H9 (cell line): ENCODE results near the gene AR. TPM values are rescaled to one million over a fixed set of nuclear protein-coding genes. Genes with fewer than 3 reads are reported as not detected.

Source experiments
- DNase-seq: peaks from one replicate; pipeline ENCODE4 v3.0.0-alpha.2; 2017
- H2AFZ ChIP-seq: one replicate; pipeline ENCODE4 v1.6.1; 2013; ENCODE audit warnings: mild to moderate bottlenecking, low read length, control low read depth, moderate library complexity
- H2AK5ac ChIP-seq: 2 replicates; pipeline ENCODE4 v1.6.1; 2013; ENCODE audit warnings: low read length, control low read depth, mixed read lengths; ENCODE audit not compliant: insufficient read length
- H2BK120ac ChIP-seq: one replicate; pipeline ENCODE4 v1.6.1; 2013; ENCODE audit warnings: low read depth, mild to moderate bottlenecking, low read length, control low read depth, inconsistent platforms; ENCODE audit not compliant: poor library complexity, severe bottlenecking
- H2BK12ac ChIP-seq: 2 replicates; pipeline ENCODE4 v1.6.1; 2013; ENCODE audit warnings: low read length, control low read depth, mixed read lengths, low read depth; ENCODE audit not compliant: insufficient read length
- H2BK15ac ChIP-seq: 2 replicates; pipeline ENCODE4 v1.6.1; 2013; ENCODE audit warnings: low read depth, low read length, control low read depth
- H2BK20ac ChIP-seq: one replicate; pipeline ENCODE4 v1.6.1; 2013; ENCODE audit warnings: low read depth, mild to moderate bottlenecking, low read length, control low read depth, inconsistent platforms; ENCODE audit not compliant: poor library complexity, severe bottlenecking
- H2BK5ac ChIP-seq: 2 replicates; pipeline ENCODE4 v1.6.1; 2013; ENCODE audit warnings: low read length, control low read depth, mixed read lengths; ENCODE audit not compliant: insufficient read length
- H3K14ac ChIP-seq: 2 replicates; pipeline ENCODE4 v1.6.1; 2013; ENCODE audit warnings: low read length, control low read depth; ENCODE audit not compliant: insufficient read depth
- H3K18ac ChIP-seq: 2 replicates; pipeline ENCODE4 v1.6.1; 2013; ENCODE audit warnings: low read depth, mild to moderate bottlenecking, mixed read lengths, low read length, control low read depth; ENCODE audit not compliant: insufficient read length
- H3K23ac ChIP-seq: 2 replicates; pipeline ENCODE4 v1.6.1; 2013; ENCODE audit warnings: low read length, control low read depth, mixed read lengths, low read depth; ENCODE audit not compliant: insufficient read length
- H3K23me2 ChIP-seq: 2 replicates; pipeline ENCODE4 v1.6.1; 2013; ENCODE audit warnings: low read depth, mild to moderate bottlenecking, mixed read lengths, low read length, control low read depth; ENCODE audit not compliant: insufficient read length, poor library complexity, severe bottlenecking
- H3K27ac ChIP-seq: 2 replicates; pipeline ENCODE4 v1.5.1; 2013; ENCODE audit warnings: low read length, control low read depth, mixed read lengths, low read depth; ENCODE audit not compliant: insufficient read length
- H3K27me3 ChIP-seq: 2 replicates; pipeline ENCODE4 v1.6.1; 2013; ENCODE audit warnings: low read length, control low read depth, inconsistent platforms; ENCODE audit not compliant: insufficient read depth
- H3K4ac ChIP-seq: 2 replicates; pipeline ENCODE4 v1.6.1; 2013; ENCODE audit warnings: low read depth, mild to moderate bottlenecking, control low read depth, inconsistent platforms, low read length, moderate library complexity
- H3K4me1 ChIP-seq: 2 replicates; pipeline ENCODE4 v1.6.1; 2013; ENCODE audit warnings: low read length, control low read depth, inconsistent platforms; ENCODE audit not compliant: insufficient read depth
- H3K4me2 ChIP-seq: 2 replicates; pipeline ENCODE4 v1.6.1; 2013; ENCODE audit warnings: low read length, control low read depth, mixed read lengths; ENCODE audit not compliant: insufficient read length, insufficient read depth
- H3K56ac ChIP-seq: 2 replicates; pipeline ENCODE4 v1.6.1; 2013; ENCODE audit warnings: low read depth, mild to moderate bottlenecking, mixed read lengths, low read length, control low read depth; ENCODE audit not compliant: insufficient read length
- H3K79me1 ChIP-seq: 2 replicates; pipeline ENCODE4 v1.6.1; 2013; ENCODE audit warnings: low read depth, mild to moderate bottlenecking, moderate library complexity, low read length, control low read depth, inconsistent platforms; ENCODE audit not compliant: insufficient read depth, poor library complexity, severe bottlenecking
- H3K79me2 ChIP-seq: 2 replicates; pipeline ENCODE4 v1.6.1; 2013; ENCODE audit warnings: low read length, control low read depth, inconsistent platforms; ENCODE audit not compliant: insufficient read depth
- H3K9ac ChIP-seq: 2 replicates; pipeline ENCODE4 v1.6.1; 2013; ENCODE audit warnings: low read length, control low read depth, mixed read lengths; ENCODE audit not compliant: insufficient read length; ENCODE audit errors: extremely low read depth
- H3K9me3 ChIP-seq: one replicate; pipeline ENCODE4 v1.6.1; 2013; ENCODE audit warnings: low read depth, low read length, inconsistent platforms; ENCODE audit not compliant: control insufficient read depth
- H3T11ph ChIP-seq: one replicate; pipeline ENCODE4 v1.6.1; 2013; ENCODE audit warnings: mild to moderate bottlenecking, low read length, control low read depth, inconsistent platforms
- H4K20me1 ChIP-seq: one replicate; pipeline ENCODE4 v1.6.1; 2013; ENCODE audit not compliant: control insufficient read depth, insufficient read length, insufficient read depth
- H4K5ac ChIP-seq: 2 replicates; pipeline ENCODE4 v1.6.1; 2013; ENCODE audit warnings: low read depth, mild to moderate bottlenecking, mixed read lengths, low read length, control low read depth; ENCODE audit not compliant: insufficient read length
- H4K8ac ChIP-seq: replicated peaks from 2 replicates; pipeline ENCODE4 v1.6.1; 2013; ENCODE audit warnings: low read length, control low read depth, mixed read lengths, low read depth; ENCODE audit not compliant: insufficient read length
- H4K91ac ChIP-seq: 2 replicates; pipeline ENCODE4 v1.6.1; 2013; ENCODE audit warnings: low read depth, mild to moderate bottlenecking, moderate library complexity, mixed read lengths, low read length, control low read depth; ENCODE audit not compliant: insufficient read length
- H3K27ac Mint-ChIP-seq, 3 experiments: 2 replicates in 2 of 3; 3 replicates in 1 of 3; pipeline ENCODE4 v1.8.0; 2020 to 2021; ENCODE audit warnings: mixed read lengths in 3 of 3, mild to moderate bottlenecking in 1 of 3, moderate library complexity in 1 of 3
- H3K27me3 Mint-ChIP-seq: 2 replicates; pipeline ENCODE4 v1.8.0; 2021; ENCODE audit warnings: low read depth, mild to moderate bottlenecking, moderate library complexity, mixed read lengths
- H3K36me3 Mint-ChIP-seq, 3 experiments: 2 replicates in 2 of 3; 3 replicates in 1 of 3; pipeline ENCODE4 v1.8.0; 2020 to 2021; ENCODE audit warnings: low read depth in 3 of 3, mixed read lengths in 3 of 3; ENCODE audit not compliant: insufficient read depth in 1 of 3
- H3K4me1 Mint-ChIP-seq, 2 experiments: 2 replicates each; pipeline ENCODE4 v1.8.0; 2020; ENCODE audit warnings: mixed read lengths in 2 of 2
- H3K4me3 Mint-ChIP-seq, 2 experiments: 2 replicates in 1 of 2; 3 replicates in 1 of 2; pipeline ENCODE4 v1.8.0; 2020 to 2021; ENCODE audit warnings: mild to moderate bottlenecking in 2 of 2, mixed read lengths in 2 of 2, moderate library complexity in 1 of 2
- H3K9me3 Mint-ChIP-seq, 2 experiments: 2 replicates in 1 of 2; 3 replicates in 1 of 2; pipeline ENCODE4 v1.8.0; 2020; ENCODE audit warnings: mild to moderate bottlenecking in 2 of 2, mixed read lengths in 2 of 2, moderate library complexity in 1 of 2
- CTCF ChIP-seq: fragments of 200-600 bp; sonication (generic); conservative IDR thresholded peaks from 3 replicates; pipeline ENCODE4 v1.8.0; 2021; ENCODE audit warnings: antibody characterized with exemption, mild to moderate bottlenecking
- WGBS: extraction: QIAGEN DNeasy Blood & Tissue Kit; methylation state at CpG from one replicate; pipeline ENCODE4 v1.1.7; 2013; ENCODE audit warnings: missing lambda C conversion rate, low lambda C conversion rate, mixed read lengths; ENCODE audit not compliant: insufficient read length; ENCODE audit errors: extremely low coverage; 5-methylcytosine and 5-hydroxymethylcytosine counted together
- total RNA-seq: library from RNA; stranded (reverse); gene quantifications from 2 replicates; pipeline ENCODE4 v1.2.1, GENCODE V29; 2021

Gene AR
- total RNA-seq, 1 experiment from 2014 or later = 3.5 TPM

GRCh38 chrX:67635424-67635823 is 91.6 kb downstream of the AR start:
- Histone ChIP-seq H2BK5ac (no peak overlapping the region), H3K4me1 (no peaks in the 10 kb centered on the region), H3K27ac (no peak overlapping the region), H4K20me1 (no peaks in the 10 kb centered on the region), H3K79me2 (no peaks in the 10 kb centered on the region), H3K79me1 (no peaks in the 10 kb centered on the region), H3K23ac (no peak overlapping the region), H3T11ph (no peak overlapping the region), H2BK15ac (no peak overlapping the region), H2BK120ac (no peak overlapping the region), H4K8ac (no peak overlapping the region), H3K18ac (no peak overlapping the region), H2BK20ac (no peak overlapping the region), H3K4me2 (no peak overlapping the region), H2AK5ac (no peak overlapping the region), H3K14ac (no peak overlapping the region), H3K4ac (no peak overlapping the region), H3K9me3 (peaks cover 4% of the 10 kb centered on the region), H4K91ac (no peak overlapping the region), H2AFZ (no peak overlapping the region), H3K23me2 (no peaks in the 10 kb centered on the region), H3K56ac (no peak overlapping the region), H3K27me3 (no peaks in the 10 kb centered on the region), H2BK12ac (no peak overlapping the region), H4K5ac (no peak overlapping the region), H3K9ac (no peak overlapping the region)
- Mint-ChIP-seq H3K36me3 (peaks cover 9 to 20% (median 15%) of the 10 kb centered on the region in 3 experiments; a peak in 5 of 7 replicates), H3K27me3 (no peaks in the 10 kb centered on the region; the same call in 1 of the 2 replicates), H3K27ac (no peak overlapping the region), H3K4me3 (no peak overlapping the region), H3K9me3 (peaks cover 66 to 71% of the 10 kb centered on the region in 2 experiments), H3K4me1 (peaks cover 14 to 18% of the 10 kb centered on the region in 2 experiments)
- no CpG with 5 or more reads among the region's 2 CpGs for WGBS
- no peak for DNase-seq
- no peak for TF ChIP-seq CTCF
